ENCODE measurements around the gene CTSV. TPM values are rescaled to one million over a fixed set of nuclear protein-coding genes. Genes with fewer than 3 reads are reported as not detected.
"Not testable (repeated sequence)": the region's sequence is repeated elsewhere in the genome, so short reads cannot be mapped to it uniquely, and the experiment has no call there.

Gene CTSV
- total and polyA plus RNA-seq, 2 experiments from 2014 or later = 102 to 107 TPM

- peak overlapping the region; percentile 60 for H3K4me3 ChIP-seq
- peak overlapping the region; percentile 94 for H2AFZ ChIP-seq
- H3K27ac ChIP-seq = peak overlapping the region; percentile 90
- H3K4me1 ChIP-seq (ENCODE audit: insufficient read depth) = no peaks in the 10 kb centered on the region
- H3K4me2 ChIP-seq = peak overlapping the region; percentile 87
- no peaks in the 10 kb centered on the region for H3K79me2 ChIP-seq
- H3K9me2 ChIP-seq (replicated peaks; ENCODE audit: insufficient read depth) = no peaks in the 10 kb centered on the region
- H3K27me3 ChIP-seq = peaks cover 2% of the 10 kb centered on the region
- WGBS (ENCODE audit: low lambda C conversion rate, missing lambda C conversion rate) = under 1% methylated on average over 12 of the region's 12 CpGs
- DNase-seq (ENCODE audit: low spot score) = peak; percentile 68
- TF ChIP-seq EZH2phosphoT487 (IDR thresholded peaks at IDR 0.05; ENCODE audit: low read depth, severe bottlenecking, unreplicated experiment) (no peak), CTCF (IDR thresholded peaks at IDR 0.05; ENCODE audit: poor library complexity) (no peak), EZH2 (IDR thresholded peaks at IDR 0.05; ENCODE audit: borderline replicate concordance) (no peak)
- no peaks in the 10 kb centered on the region for H3K36me3 ChIP-seq (replicated peaks; ENCODE audit: insufficient read depth, low read depth)
- H4K20me1 ChIP-seq (ENCODE audit: insufficient read depth, poor library complexity, severe bottlenecking) = no peaks in the 10 kb centered on the region
- no peaks in the 10 kb centered on the region for H3K9me3 ChIP-seq (ENCODE audit: low read depth)
These were observed 545 bp upstream of the CTSV start for GRCh38 chr9:97039514-97039860.

- not testable (repeated sequence) for H3K4me2 ChIP-seq; H3K36me3 ChIP-seq (replicated peaks; ENCODE audit: insufficient read depth, low read depth); H3K9me2 ChIP-seq (replicated peaks; ENCODE audit: insufficient read depth); H3K79me2 ChIP-seq; H3K4me1 ChIP-seq (ENCODE audit: insufficient read depth); H3K9me3 ChIP-seq (ENCODE audit: low read depth); H2AFZ ChIP-seq; H4K20me1 ChIP-seq (ENCODE audit: insufficient read depth, poor library complexity, severe bottlenecking); H3K27ac ChIP-seq; H3K4me3 ChIP-seq; H3K27me3 ChIP-seq; DNase-seq (ENCODE audit: low spot score)
- 83% methylated on average over 1 of the region's 1 CpG for WGBS (ENCODE audit: low lambda C conversion rate, missing lambda C conversion rate)
These were observed 15.4 kb downstream of the CTSV start for GRCh38 chr9:97023505-97023904.

GRCh38 chr9:97013151-97014132, 25.5 kb downstream of the CTSV start:
- Histone ChIP-seq H3K27ac (peak overlapping the region; percentile 84), H3K4me3 (peak overlapping the region; percentile 47), H3K4me2 (peak overlapping the region; percentile 76), H3K79me2 (peaks cover 25% of the 10 kb centered on the region), H2AFZ (peak overlapping the region; percentile 83)
- not testable (repeated sequence) for H3K9me2 ChIP-seq (replicated peaks; ENCODE audit: insufficient read depth); H3K9me3 ChIP-seq (ENCODE audit: low read depth); H3K27me3 ChIP-seq; H3K4me1 ChIP-seq (ENCODE audit: insufficient read depth); H3K36me3 ChIP-seq (replicated peaks; ENCODE audit: insufficient read depth, low read depth); H4K20me1 ChIP-seq (ENCODE audit: insufficient read depth, poor library complexity, severe bottlenecking)
- under 1% methylated on average over 91 of the region's 97 CpGs for WGBS (ENCODE audit: low lambda C conversion rate, missing lambda C conversion rate)
- DNase-seq (ENCODE audit: low spot score) = peak; percentile 69

- Histone ChIP-seq H3K27ac (peak overlapping the region; percentile 84), H3K4me3 (peak overlapping the region; percentile 47), H3K4me2 (peak overlapping the region; percentile 76), H2AFZ (peak overlapping the region; percentile 1), H3K79me2 (peaks cover 32% of the 10 kb centered on the region)
- not testable (repeated sequence) for H4K20me1 ChIP-seq (ENCODE audit: insufficient read depth, poor library complexity, severe bottlenecking); H3K36me3 ChIP-seq (replicated peaks; ENCODE audit: insufficient read depth, low read depth); H3K9me2 ChIP-seq (replicated peaks; ENCODE audit: insufficient read depth); H3K4me1 ChIP-seq (ENCODE audit: insufficient read depth); H3K9me3 ChIP-seq (ENCODE audit: low read depth); H3K27me3 ChIP-seq
- DNase-seq (ENCODE audit: low spot score) = peak; percentile 7
- WGBS (ENCODE audit: low lambda C conversion rate, missing lambda C conversion rate) = 1% methylated on average over 18 of the region's 18 CpGs
These were observed 26.3 kb downstream of the CTSV start for GRCh38 chr9:97012617-97013016.

- H3K27ac ChIP-seq; DNase-seq (ENCODE audit: low spot score); H3K4me2 ChIP-seq; H3K36me3 ChIP-seq (replicated peaks; ENCODE audit: insufficient read depth, low read depth); H3K4me1 ChIP-seq (ENCODE audit: insufficient read depth); H3K9me3 ChIP-seq (ENCODE audit: low read depth); H2AFZ ChIP-seq; H3K4me3 ChIP-seq; H3K9me2 ChIP-seq (replicated peaks; ENCODE audit: insufficient read depth); H3K27me3 ChIP-seq: not testable (repeated sequence)
- H4K20me1 ChIP-seq (ENCODE audit: insufficient read depth, poor library complexity, severe bottlenecking) = peaks cover 24% of the 10 kb centered on the region
- peaks cover 75% of the 10 kb centered on the region for H3K79me2 ChIP-seq
These were observed 36.7 kb downstream of the CTSV start for GRCh38 chr9:97002195-97002594.

- not testable (repeated sequence) for H3K27me3 ChIP-seq; H3K36me3 ChIP-seq (replicated peaks; ENCODE audit: insufficient read depth, low read depth); H3K4me1 ChIP-seq (ENCODE audit: insufficient read depth); H3K9me3 ChIP-seq (ENCODE audit: low read depth); H3K9me2 ChIP-seq (replicated peaks; ENCODE audit: insufficient read depth); H3K4me3 ChIP-seq; H3K4me2 ChIP-seq; DNase-seq (ENCODE audit: low spot score); H2AFZ ChIP-seq; H3K27ac ChIP-seq
- peaks cover 76% of the 10 kb centered on the region for H3K79me2 ChIP-seq
- peaks cover 23% of the 10 kb centered on the region for H4K20me1 ChIP-seq (ENCODE audit: insufficient read depth, poor library complexity, severe bottlenecking)
- 83% methylated on average over 1 of the region's 1 CpG for WGBS (ENCODE audit: low lambda C conversion rate, missing lambda C conversion rate)
These were observed 37.6 kb downstream of the CTSV start for GRCh38 chr9:97001338-97001737.

GRCh38 chr9:97000139-97000787, 38.7 kb downstream of the CTSV start:
- Histone ChIP-seq H4K20me1 (ENCODE audit: insufficient read depth, poor library complexity, severe bottlenecking) (peaks cover 19% of the 10 kb centered on the region), H3K79me2 (peaks cover 75% of the 10 kb centered on the region)
- not testable (repeated sequence) for H3K9me3 ChIP-seq (ENCODE audit: low read depth); H3K27ac ChIP-seq; H3K4me1 ChIP-seq (ENCODE audit: insufficient read depth); H2AFZ ChIP-seq; H3K27me3 ChIP-seq; H3K4me2 ChIP-seq; H3K9me2 ChIP-seq (replicated peaks; ENCODE audit: insufficient read depth); H3K36me3 ChIP-seq (replicated peaks; ENCODE audit: insufficient read depth, low read depth); DNase-seq (ENCODE audit: low spot score); H3K4me3 ChIP-seq
- WGBS (ENCODE audit: low lambda C conversion rate, missing lambda C conversion rate) = 85% methylated on average over 3 of the region's 3 CpGs

Data from hepatocyte (in vitro differentiated cells).